Neural cell (in vitro differentiated cells): Measurements from ENCODE around the gene KCNT1.

Source experiments
- MXI1 ChIP-seq: fragments of 450-650 bp; conservative IDR thresholded peaks from 2 replicates; pipeline ENCODE4 v1.6.1; 2014; ENCODE audit warnings: antibody characterized with exemption, mild to moderate bottlenecking; ENCODE audit not compliant: poor library complexity, severe bottlenecking
- POLR2AphosphoS5 ChIP-seq: IDR thresholded peaks from 2 replicates; pipeline ENCODE4 v1.6.1; 2012

GRCh38 chr9:135718616-135719015 is 16.6 kb downstream of the KCNT1 start:
- TF ChIP-seq POLR2AphosphoS5 (no peak), MXI1 (no peak)
